GM12892 (cell line): Measurements from ENCODE around the gene HDAC4.

ENCODE experiments used
- POLR2A ChIP-seq: IDR thresholded peaks from 2 replicates; pipeline ENCODE4 v1.6.1; 2011; ENCODE audit warnings: low read depth, low read length, control low read depth
- POLR2AphosphoS5 ChIP-seq: IDR thresholded peaks from 2 replicates; pipeline ENCODE4 v1.6.1; 2011; ENCODE audit warnings: low read depth, low read length, control low read depth
- TAF1 ChIP-seq: IDR thresholded peaks from 2 replicates; pipeline ENCODE4 v1.6.1; 2011; ENCODE audit warnings: low read depth, mild to moderate bottlenecking, control low read depth, low read length, borderline replicate concordance

DNA sequence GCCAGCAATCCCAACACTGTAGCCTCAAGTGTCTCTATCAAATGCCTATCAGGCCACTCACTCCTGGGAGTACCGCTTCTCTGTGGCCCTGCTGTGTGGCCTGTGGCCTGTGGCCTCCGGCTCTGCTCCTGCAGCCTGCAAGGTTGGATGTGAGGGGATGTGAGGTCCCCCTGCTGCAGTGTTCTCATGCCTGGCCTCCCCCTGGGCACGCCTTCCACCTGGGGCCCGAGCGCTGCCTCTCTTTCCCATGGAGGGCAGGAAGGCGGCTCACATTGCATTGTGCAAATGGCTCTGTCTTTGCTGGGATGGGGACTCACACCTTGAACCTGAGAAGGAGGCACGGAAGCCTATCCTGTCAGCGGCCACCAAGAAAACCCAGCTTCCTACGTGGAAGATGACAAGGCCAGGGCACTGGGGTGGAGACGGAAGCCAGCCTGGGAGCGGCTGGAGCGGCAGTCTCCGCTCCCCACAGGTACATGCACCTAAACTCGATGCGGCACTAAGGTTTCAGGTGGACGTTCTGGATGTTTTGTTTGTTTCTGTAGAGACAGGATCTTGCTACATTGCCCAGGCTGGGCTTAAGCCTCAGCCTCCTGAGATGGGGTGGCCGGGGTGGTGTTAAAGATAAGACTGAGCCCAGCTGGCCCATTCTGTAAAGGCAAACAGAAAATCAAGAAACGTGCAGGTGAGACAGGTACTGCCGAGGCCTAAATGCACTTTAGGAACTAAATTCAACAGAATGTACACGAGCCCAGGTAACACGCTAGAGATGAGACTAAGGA lies 140.1 kb downstream of the HDAC4 start:
- TF ChIP-seq POLR2A (no peak), POLR2AphosphoS5 (no peak), TAF1 (no peak)
